Measurements from ENCODE around the gene GABRB3. TPM values are rescaled to one million over a fixed set of nuclear protein-coding genes. Genes with fewer than 3 reads are reported as not detected.

GABRB3 gene
- total and polyA plus RNA-seq, 2 donors (not counting 3 experiments of a cell fraction or from before 2014, with no cell fraction given): 0.03 TPM; not detected in 1

- FAIRE-seq: no peak
- TF ChIP-seq JUN (IDR thresholded peaks at IDR 0.05; ENCODE audit: borderline replicate concordance, insufficient read depth, insufficient read length, low read depth): no peak
- TF ChIP-seq FOS (IDR thresholded peaks at IDR 0.05; ENCODE audit: borderline replicate concordance, insufficient read depth, low read length): no peak
- no peak for TF ChIP-seq MYC (IDR thresholded peaks at IDR 0.05; ENCODE audit: low read depth, low read length)
- no peak for TF ChIP-seq MAX (IDR thresholded peaks at IDR 0.05; ENCODE audit: insufficient read depth, insufficient read length)
- TF ChIP-seq POLR2AphosphoS5 (IDR thresholded peaks at IDR 0.05; ENCODE audit: insufficient read depth, low read depth, low read length): no peak
- TF ChIP-seq POLR2A (IDR thresholded peaks at IDR 0.05; ENCODE audit: low read depth, low read length): no peak
- no TSS peak for BruUV-seq (replicated peaks)
- no peaks in the 10 kb centered on the region for H4K20me1 ChIP-seq (replicated peaks; ENCODE audit: control insufficient read depth, extremely low read depth, insufficient read depth, low read length)
- H3K4me2 ChIP-seq (ENCODE audit: insufficient read depth, low read length): no peak overlapping the region
- H3K36me3 ChIP-seq (ENCODE audit: control insufficient read depth in 2 of 2, extremely low read depth in 1 of 2, insufficient read depth in 2 of 2, low read length in 2 of 2): no peaks in the 10 kb centered on the region
- dilution Hi-C loops (cut with MboI; ENCODE audit: extremely low pct_ligation_motif_present, low sequenced_read_pairs) (no loop called here), intact Hi-C loops (cut with micrococcal nuclease) (no loop called here)
- no peak overlapping the region for H3K4me3 ChIP-seq (replicated peaks in 1 of 3; ENCODE audit: insufficient read depth in 1 of 3, low read depth in 1 of 3, low read length in 3 of 3)
- H3K79me2 ChIP-seq (ENCODE audit: control insufficient read depth, insufficient read depth, low read length): no peaks in the 10 kb centered on the region
- H2AFZ ChIP-seq (ENCODE audit: low read depth, low read length): no peak overlapping the region
- H3K9me1 ChIP-seq (replicated peaks; ENCODE audit: control insufficient read depth, extremely low read depth, insufficient read depth, low read length): no peaks in the 10 kb centered on the region
- H3K9ac ChIP-seq (replicated peaks; ENCODE audit: extremely low read depth, insufficient read depth, low read length): no peak overlapping the region
- peaks cover 6% of the 10 kb centered on the region for H3K9me3 ChIP-seq (replicated peaks; ENCODE audit: control insufficient read depth, insufficient read depth, low read length)
- CTCF ChIA-PET: no interaction called here
- H3K4me1 ChIP-seq (ENCODE audit: control insufficient read depth, extremely low read depth, insufficient read depth, low read length): no peaks in the 10 kb centered on the region
- no peak overlapping the region for H3K27ac ChIP-seq (ENCODE audit: insufficient read depth, low read depth, low read length)
- DNase-seq (ENCODE audit: low read depth, low spot score): no peak
- no peaks in the 10 kb centered on the region for H3K27me3 ChIP-seq (ENCODE audit: control insufficient read depth in 2 of 2, insufficient read depth in 2 of 2, low read length in 2 of 2)
- POLR2A ChIA-PET: no interaction called here
Observed at GRCh38 chr15:26676115-26676514, 96.8 kb downstream of the GABRB3 start.

- H3K9me1 ChIP-seq (replicated peaks; ENCODE audit: control insufficient read depth, extremely low read depth, insufficient read depth, low read length): no peaks in the 10 kb centered on the region
- DNase-seq (ENCODE audit: low read depth, low spot score): no peak
- H3K4me1 ChIP-seq (ENCODE audit: control insufficient read depth, extremely low read depth, insufficient read depth, low read length): no peaks in the 10 kb centered on the region
- no peak overlapping the region for H3K4me3 ChIP-seq (replicated peaks in 1 of 3; ENCODE audit: insufficient read depth in 1 of 3, low read depth in 1 of 3, low read length in 3 of 3)
- no peak overlapping the region for H3K9ac ChIP-seq (replicated peaks; ENCODE audit: extremely low read depth, insufficient read depth, low read length)
- no peak overlapping the region for H3K27ac ChIP-seq (ENCODE audit: insufficient read depth, low read depth, low read length)
- no TSS peak for BruUV-seq (replicated peaks)
- no peak for FAIRE-seq
- POLR2A ChIA-PET: no interaction called here
- CTCF ChIA-PET: no interaction called here
- H4K20me1 ChIP-seq (replicated peaks; ENCODE audit: control insufficient read depth, extremely low read depth, insufficient read depth, low read length): no peaks in the 10 kb centered on the region
- peaks cover 6% of the 10 kb centered on the region for H3K9me3 ChIP-seq (replicated peaks; ENCODE audit: control insufficient read depth, insufficient read depth, low read length)
- no peak overlapping the region for H3K4me2 ChIP-seq (ENCODE audit: insufficient read depth, low read length)
- dilution Hi-C loops (cut with MboI; ENCODE audit: extremely low pct_ligation_motif_present, low sequenced_read_pairs): no loop called here
- no peaks in the 10 kb centered on the region for H3K27me3 ChIP-seq (ENCODE audit: control insufficient read depth in 2 of 2, insufficient read depth in 2 of 2, low read length in 2 of 2)
- no peak overlapping the region for H2AFZ ChIP-seq (ENCODE audit: low read depth, low read length)
- intact Hi-C loops (cut with micrococcal nuclease): no loop called here
- no peaks in the 10 kb centered on the region for H3K36me3 ChIP-seq (ENCODE audit: control insufficient read depth in 2 of 2, extremely low read depth in 1 of 2, insufficient read depth in 2 of 2, low read length in 2 of 2)
- H3K79me2 ChIP-seq (ENCODE audit: control insufficient read depth, insufficient read depth, low read length): no peaks in the 10 kb centered on the region
- TF ChIP-seq FOS (IDR thresholded peaks at IDR 0.05; ENCODE audit: borderline replicate concordance, insufficient read depth, low read length) (no peak), EZH2 (IDR thresholded peaks at IDR 0.05; ENCODE audit: borderline replicate concordance, low read depth, low read length, severe bottlenecking) (no peak), MYC (IDR thresholded peaks at IDR 0.05; ENCODE audit: low read depth, low read length) (no peak), GATA2 (IDR thresholded peaks at IDR 0.05; ENCODE audit: insufficient read depth, insufficient read length, low read depth, low read length) (no peak), POLR2AphosphoS5 (IDR thresholded peaks at IDR 0.05; ENCODE audit: insufficient read depth, low read depth, low read length) (no peak), MAX (IDR thresholded peaks at IDR 0.05; ENCODE audit: insufficient read depth, insufficient read length) (no peak), POLR2A (IDR thresholded peaks at IDR 0.05; ENCODE audit: low read depth, low read length) (no peak), CTCF (IDR thresholded peaks at IDR 0.05; ENCODE audit: extremely low read depth in 1 of 2, insufficient read depth in 1 of 2, low read depth in 1 of 2, low read length in 2 of 2) (no peak), JUN (IDR thresholded peaks at IDR 0.05; ENCODE audit: borderline replicate concordance, insufficient read depth, insufficient read length, low read depth) (no peak)
Observed at GRCh38 chr15:26674467-26674866, 98.4 kb downstream of the GABRB3 start.

Measured in endothelial cell of umbilical vein (primary cell).